Body of pancreas (tissue), 4 donors: ENCODE data around the gene NME3.

Experiments used
- POLR2A ChIP-seq, 3 donors: fragments of 450-650 bp; IDR thresholded peaks; one replicate each; pipeline ENCODE4 v1.6.1; 2016; ENCODE audit warnings: antibody characterized with exemption in 3 of 3, mild to moderate bottlenecking in 2 of 3
- TF ChIP-seq, protein P1 (sequence below), 7 experiments: fragments of 450-650 bp in 4 of 7; fragments of 200-600 bp in 3 of 7; sonication (generic) in 3 of 7; IDR thresholded peaks; one replicate each; pipeline ENCODE4 v1.5.1; 2016 to 2019; ENCODE audit warnings: antibody characterized with exemption in 7 of 7

GRCh38 chr16:1776991-1777374 is 5.6 kb upstream of the NME3 start:
- TF ChIP-seq, protein P1, sequence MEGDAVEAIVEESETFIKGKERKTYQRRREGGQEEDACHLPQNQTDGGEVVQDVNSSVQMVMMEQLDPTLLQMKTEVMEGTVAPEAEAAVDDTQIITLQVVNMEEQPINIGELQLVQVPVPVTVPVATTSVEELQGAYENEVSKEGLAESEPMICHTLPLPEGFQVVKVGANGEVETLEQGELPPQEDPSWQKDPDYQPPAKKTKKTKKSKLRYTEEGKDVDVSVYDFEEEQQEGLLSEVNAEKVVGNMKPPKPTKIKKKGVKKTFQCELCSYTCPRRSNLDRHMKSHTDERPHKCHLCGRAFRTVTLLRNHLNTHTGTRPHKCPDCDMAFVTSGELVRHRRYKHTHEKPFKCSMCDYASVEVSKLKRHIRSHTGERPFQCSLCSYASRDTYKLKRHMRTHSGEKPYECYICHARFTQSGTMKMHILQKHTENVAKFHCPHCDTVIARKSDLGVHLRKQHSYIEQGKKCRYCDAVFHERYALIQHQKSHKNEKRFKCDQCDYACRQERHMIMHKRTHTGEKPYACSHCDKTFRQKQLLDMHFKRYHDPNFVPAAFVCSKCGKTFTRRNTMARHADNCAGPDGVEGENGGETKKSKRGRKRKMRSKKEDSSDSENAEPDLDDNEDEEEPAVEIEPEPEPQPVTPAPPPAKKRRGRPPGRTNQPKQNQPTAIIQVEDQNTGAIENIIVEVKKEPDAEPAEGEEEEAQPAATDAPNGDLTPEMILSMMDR (IDR thresholded peaks at IDR 0.05): no peak
- TF ChIP-seq POLR2A (IDR thresholded peaks at IDR 0.05): no peak
